Natural killer cell (primary cell): ENCODE results near the gene PGGHG. TPM values are rescaled to one million over a fixed set of nuclear protein-coding genes. Genes with fewer than 3 reads are reported as not detected.
A peak's percentile ranks its signal among the peaks of the same experiment; 100 is the strongest.

Experiments used
- ATAC-seq, 3 donors: fragments of 150-1000 bp in 2 of 3; fragments of 200-7000 bp in 1 of 3; cut with Tn5 transposase; 1 replicate in 1 of 3; 2 replicates in 2 of 3; pipeline ENCODE4 v1.10.0; 2021; ENCODE audit warnings: mild to moderate bottlenecking in 2 of 3, moderate library complexity in 2 of 3
- DNase-seq, 2 donors: peaks; one replicate each; pipeline versions ENCODE4 v3.0.0 to v3.0.0-alpha.2; 2013 to 2021; ENCODE audit warnings: mixed read lengths in 1 of 2
- H3K27ac ChIP-seq: one replicate; pipeline ENCODE4 v1.5.1; 2013; ENCODE audit warnings: mild to moderate bottlenecking, low read length
- H3K27me3 ChIP-seq: one replicate; pipeline ENCODE4 v1.6.1; 2013; ENCODE audit warnings: low read length; ENCODE audit not compliant: control insufficient read depth, insufficient read depth
- H3K36me3 ChIP-seq: one replicate; pipeline ENCODE4 v1.6.1; 2013; ENCODE audit warnings: low read length; ENCODE audit not compliant: control insufficient read depth, insufficient read depth
- H3K4me1 ChIP-seq: one replicate; pipeline ENCODE4 v1.6.1; 2013; ENCODE audit warnings: low read length; ENCODE audit not compliant: control insufficient read depth, insufficient read depth
- H3K4me3 ChIP-seq: one replicate; pipeline ENCODE4 v1.5.1; 2013; ENCODE audit warnings: low read length
- H3K9me3 ChIP-seq: one replicate; pipeline ENCODE4 v1.6.1; 2013; ENCODE audit warnings: low read length; ENCODE audit not compliant: control insufficient read depth, insufficient read depth
- H3K27ac Mint-ChIP-seq, 2 donors: one replicate each; pipeline ENCODE4 v1.8.0; 2022; ENCODE audit warnings: mild to moderate bottlenecking in 2 of 2, mixed read lengths in 2 of 2, moderate library complexity in 1 of 2
- H3K27me3 Mint-ChIP-seq, 2 donors: one replicate each; pipeline ENCODE4 v1.8.0; 2022; ENCODE audit warnings: low read depth in 2 of 2, mixed read lengths in 2 of 2
- H3K36me3 Mint-ChIP-seq: one replicate; pipeline ENCODE4 v1.8.0; 2022; ENCODE audit warnings: mixed read lengths
- H3K4me1 Mint-ChIP-seq, 2 donors: one replicate each; pipeline ENCODE4 v1.8.0; 2022; ENCODE audit warnings: mixed read lengths in 2 of 2
- H3K4me3 Mint-ChIP-seq: one replicate; pipeline ENCODE4 v1.8.0; 2022; ENCODE audit warnings: mild to moderate bottlenecking, moderate library complexity, mixed read lengths
- H3K9me3 Mint-ChIP-seq, 2 donors: one replicate each; pipeline ENCODE4 v1.8.0; 2022; ENCODE audit warnings: mixed read lengths in 2 of 2
- WGBS: methylation state at CpG from one replicate; pipeline ENCODE4 v1.1.7; 2013; ENCODE audit warnings: missing lambda C conversion rate; ENCODE audit not compliant: insufficient coverage; 5-methylcytosine and 5-hydroxymethylcytosine counted together
- intact Hi-C: fragments of 100-400 bp; cut with micrococcal nuclease; formaldehyde crosslinking; loops from one replicate; pipeline ENCODE4 v1.14.2; 2022
- total RNA-seq, 4 donors: library from RNA; stranded (reverse); fragments of 120-200 nt in 1 of 4; gene quantifications; one replicate each; pipeline versions ENCODE4 v1.2.3 to v1.2.4, GENCODE V29; 2013 to 2022
- TF ChIP-seq, protein P1 (sequence below): fragments of 200-600 bp; IDR thresholded peaks from one replicate; pipeline ENCODE4 v1.8.0; 2022; ENCODE audit warnings: antibody characterized with exemption

Gene PGGHG
- total RNA-seq, 3 donors from 2014 or later (not counting 1 experiment from before 2014, with no cell fraction given), result 130 to 237 (median 153) TPM

DNA sequence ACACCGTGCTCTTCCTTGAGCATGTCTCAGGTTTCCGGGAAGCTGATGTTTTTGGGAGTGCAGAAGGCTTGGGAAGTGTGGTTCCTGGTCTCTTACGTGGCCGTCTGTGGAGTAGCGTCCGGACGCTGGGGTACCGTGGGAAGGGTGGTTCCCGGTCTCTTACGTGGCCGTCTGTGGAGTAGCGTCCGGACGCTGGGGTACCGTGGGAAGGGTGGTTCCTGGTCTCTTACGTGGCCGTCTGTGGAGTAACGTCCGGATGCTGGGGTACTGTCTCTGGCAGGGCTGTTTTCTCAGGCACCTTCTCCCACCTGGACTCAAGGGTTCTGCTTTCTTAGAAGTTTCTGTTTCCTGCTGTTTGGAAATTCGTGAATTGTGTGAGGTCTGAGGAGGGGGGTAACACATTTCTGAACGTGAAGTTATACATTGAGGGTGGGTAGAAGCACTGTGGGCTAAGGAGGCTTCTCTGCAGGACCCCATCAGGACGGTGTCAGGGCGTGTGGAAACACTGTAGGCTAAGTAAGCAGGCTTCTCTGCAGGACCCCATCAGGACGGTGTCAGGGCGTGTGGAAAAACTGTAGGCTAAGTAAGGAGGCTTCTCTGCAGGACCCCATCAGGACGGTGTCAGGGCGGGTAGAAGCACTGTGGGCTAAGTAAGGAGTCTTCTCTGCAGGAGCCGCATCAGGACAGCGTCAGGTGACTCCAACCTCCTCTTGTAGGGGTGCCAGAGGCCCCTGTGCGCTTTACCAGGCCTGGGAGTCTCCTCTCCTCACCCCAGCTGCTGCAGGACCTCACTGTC, 37.1 kb downstream of the PGGHG start:
- intact Hi-C loops, result loop anchor here (2.0 kb wide), 1 partner anchor 13 kb away; no protein-coding TSS in a partner anchor
- DNase-seq (peak in 1 of 2 donors; percentile 31), ATAC-seq (no peak)
- WGBS, result 85% methylated on average over 30 of the region's 30 CpGs
- Mint-ChIP-seq H3K27ac (peak overlapping the region; percentile 78 to 94), H3K36me3 (no peaks in the 10 kb centered on the region), H3K9me3 (no peaks in the 10 kb centered on the region), H3K4me3 (peak overlapping the region; percentile 59), H3K4me1 (peaks cover 48 to 61% of the 10 kb centered on the region in 2 donors), H3K27me3 (no peaks in the 10 kb centered on the region)
- Histone ChIP-seq H3K4me1 (peaks cover 64% of the 10 kb centered on the region), H3K4me3 (no peak overlapping the region), H3K9me3 (no peaks in the 10 kb centered on the region), H3K27ac (peak overlapping the region; percentile 89), H3K36me3 (no peaks in the 10 kb centered on the region), H3K27me3 (no peaks in the 10 kb centered on the region)
- TF ChIP-seq, protein P1, sequence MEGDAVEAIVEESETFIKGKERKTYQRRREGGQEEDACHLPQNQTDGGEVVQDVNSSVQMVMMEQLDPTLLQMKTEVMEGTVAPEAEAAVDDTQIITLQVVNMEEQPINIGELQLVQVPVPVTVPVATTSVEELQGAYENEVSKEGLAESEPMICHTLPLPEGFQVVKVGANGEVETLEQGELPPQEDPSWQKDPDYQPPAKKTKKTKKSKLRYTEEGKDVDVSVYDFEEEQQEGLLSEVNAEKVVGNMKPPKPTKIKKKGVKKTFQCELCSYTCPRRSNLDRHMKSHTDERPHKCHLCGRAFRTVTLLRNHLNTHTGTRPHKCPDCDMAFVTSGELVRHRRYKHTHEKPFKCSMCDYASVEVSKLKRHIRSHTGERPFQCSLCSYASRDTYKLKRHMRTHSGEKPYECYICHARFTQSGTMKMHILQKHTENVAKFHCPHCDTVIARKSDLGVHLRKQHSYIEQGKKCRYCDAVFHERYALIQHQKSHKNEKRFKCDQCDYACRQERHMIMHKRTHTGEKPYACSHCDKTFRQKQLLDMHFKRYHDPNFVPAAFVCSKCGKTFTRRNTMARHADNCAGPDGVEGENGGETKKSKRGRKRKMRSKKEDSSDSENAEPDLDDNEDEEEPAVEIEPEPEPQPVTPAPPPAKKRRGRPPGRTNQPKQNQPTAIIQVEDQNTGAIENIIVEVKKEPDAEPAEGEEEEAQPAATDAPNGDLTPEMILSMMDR, result no peak

DNA sequence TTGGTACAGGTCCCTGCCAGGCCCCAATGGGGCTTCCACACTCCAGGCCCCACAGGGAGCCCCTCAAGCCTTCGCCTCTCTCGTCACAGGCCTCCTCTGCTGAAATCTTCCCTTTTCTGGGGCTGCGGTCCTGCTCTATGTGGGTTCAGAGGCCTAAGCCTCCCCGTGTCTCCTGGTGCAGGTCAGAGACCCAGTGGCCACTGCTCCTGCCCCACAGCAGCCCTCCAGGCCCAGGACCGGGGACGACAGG, 37.6 kb downstream of the PGGHG start:
- H3K27ac ChIP-seq, result peak overlapping the region; percentile 89
- Mint-ChIP-seq H3K36me3 (no peaks in the 10 kb centered on the region), H3K27ac (peak overlapping the region; percentile 78 to 94), H3K9me3 (no peaks in the 10 kb centered on the region), H3K27me3 (no peaks in the 10 kb centered on the region), H3K4me1 (peaks cover 52 to 64% of the 10 kb centered on the region in 2 donors), H3K4me3 (peak overlapping the region; percentile 59)
- ATAC-seq (peak in 1 of 3 donors; percentile 1), DNase-seq (no peak)
- intact Hi-C loops, result loop anchor here (2.0 kb wide), 1 partner anchor 14 kb away; no protein-coding TSS in a partner anchor
- H3K4me1 ChIP-seq, result peaks cover 68% of the 10 kb centered on the region
- TF ChIP-seq, protein P1, result no peak
- H3K4me3 ChIP-seq, result peak overlapping the region; percentile 6
- H3K36me3 ChIP-seq, result no peaks in the 10 kb centered on the region
- H3K9me3 ChIP-seq, result no peaks in the 10 kb centered on the region
- WGBS, result 42% methylated on average over 6 of the region's 6 CpGs
- no peaks in the 10 kb centered on the region for H3K27me3 ChIP-seq

DNA sequence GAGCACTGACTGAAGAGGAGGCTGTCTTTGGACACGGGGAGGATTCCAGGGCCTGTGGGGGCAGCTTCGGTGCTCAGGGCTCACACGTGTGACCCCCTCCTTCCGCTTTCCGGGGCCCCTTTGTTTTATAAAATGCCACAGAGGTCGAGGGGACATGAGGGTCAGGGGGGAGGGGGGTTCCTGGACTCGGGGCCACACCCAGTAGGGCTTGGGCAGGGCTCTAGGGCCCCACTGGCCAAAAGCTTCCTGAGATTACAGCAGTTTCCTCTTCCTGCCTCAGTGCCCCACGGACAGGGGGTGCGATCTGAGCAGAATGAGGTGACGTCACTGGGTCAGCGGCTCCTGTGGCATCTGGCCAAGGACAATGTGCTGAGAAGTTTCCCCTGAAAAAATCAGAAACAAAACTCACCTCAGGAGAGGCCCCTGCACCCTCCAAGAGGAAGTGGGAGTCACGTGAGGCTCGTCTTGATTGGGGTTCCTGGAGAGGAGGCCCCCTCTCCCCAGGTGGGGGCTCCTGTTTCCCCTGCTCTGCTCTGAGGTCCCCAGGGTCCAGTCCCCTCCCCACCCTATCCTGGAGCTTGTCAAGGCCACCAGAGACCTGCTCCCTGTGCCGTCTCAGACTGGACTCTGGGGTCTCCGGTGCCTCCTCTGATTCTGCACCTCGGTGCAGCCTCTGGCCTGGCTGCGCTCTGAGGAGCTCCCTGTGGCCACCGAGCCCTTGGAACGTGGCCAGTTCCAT, 38.1 kb downstream of the PGGHG start:
- peak overlapping the region; percentile 6 for H3K4me3 ChIP-seq
- Mint-ChIP-seq H3K27me3 (no peaks in the 10 kb centered on the region), H3K36me3 (no peaks in the 10 kb centered on the region), H3K4me3 (peak overlapping the region; percentile 67), H3K27ac (peak overlapping the region; percentile 78 to 94), H3K4me1 (peaks cover 57 to 69% of the 10 kb centered on the region in 2 donors), H3K9me3 (no peaks in the 10 kb centered on the region)
- H3K36me3 ChIP-seq, result no peaks in the 10 kb centered on the region
- H3K4me1 ChIP-seq, result peaks cover 73% of the 10 kb centered on the region
- ATAC-seq (peak; percentile 51 to 75 (median 56)), DNase-seq (peak in 1 of 2 donors; percentile 89)
- 7% methylated on average over 19 of the region's 19 CpGs for WGBS
- H3K27me3 ChIP-seq, result no peaks in the 10 kb centered on the region
- TF ChIP-seq, protein P1, result no peak
- intact Hi-C loops, result loop anchor here (2.0 kb wide), 1 partner anchor 14 kb away; no protein-coding TSS in a partner anchor
- H3K9me3 ChIP-seq, result no peaks in the 10 kb centered on the region
- H3K27ac ChIP-seq, result peak overlapping the region; percentile 89
